ENCODE data around the gene CFAP61.
"Not testable (repeated sequence)": the region's sequence is repeated elsewhere in the genome, so short reads cannot be mapped to it uniquely, and the experiment has no call there.

The CFAP61 gene

DNA sequence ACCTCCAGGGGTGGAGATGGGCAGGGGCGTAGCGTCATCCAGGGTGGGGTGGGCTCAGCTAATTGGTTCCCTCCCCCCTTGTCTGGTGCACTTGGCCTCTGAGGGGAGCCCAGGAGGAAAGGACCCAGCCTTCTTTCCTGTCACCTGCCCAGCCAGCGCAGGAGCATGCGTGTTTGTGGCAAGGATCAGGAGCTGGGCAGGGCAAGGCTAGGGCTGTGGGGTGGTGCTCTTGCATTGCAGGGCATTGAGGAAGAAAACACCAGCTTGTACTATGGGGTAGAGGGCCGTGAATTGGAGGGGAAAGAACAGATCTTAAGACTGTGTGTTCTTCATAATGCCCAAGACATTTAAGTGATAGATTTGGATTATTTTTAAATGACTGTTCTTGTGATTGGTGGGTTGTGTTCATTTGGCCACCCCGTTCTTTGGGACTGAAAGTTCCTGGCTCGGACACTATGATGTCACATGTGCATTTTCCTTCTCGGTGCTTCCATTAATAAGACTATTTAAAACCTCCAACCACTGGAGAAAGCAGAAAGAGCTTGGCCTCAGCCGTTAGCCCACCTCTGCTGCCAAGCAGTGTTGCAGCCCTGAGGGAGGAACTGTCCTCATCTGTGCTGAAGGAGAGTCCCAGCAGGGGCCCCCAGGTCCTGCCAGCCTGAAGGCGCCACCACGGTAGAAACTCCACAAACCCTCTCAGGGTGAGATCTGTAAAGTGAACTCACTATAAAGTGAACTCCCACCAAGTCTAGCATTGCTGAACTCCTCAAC lies 179.4 kb downstream of the CFAP61 start:
- no peak for FAIRE-seq
- DNase-seq (ENCODE audit: low spot score) = no peak

DNA sequence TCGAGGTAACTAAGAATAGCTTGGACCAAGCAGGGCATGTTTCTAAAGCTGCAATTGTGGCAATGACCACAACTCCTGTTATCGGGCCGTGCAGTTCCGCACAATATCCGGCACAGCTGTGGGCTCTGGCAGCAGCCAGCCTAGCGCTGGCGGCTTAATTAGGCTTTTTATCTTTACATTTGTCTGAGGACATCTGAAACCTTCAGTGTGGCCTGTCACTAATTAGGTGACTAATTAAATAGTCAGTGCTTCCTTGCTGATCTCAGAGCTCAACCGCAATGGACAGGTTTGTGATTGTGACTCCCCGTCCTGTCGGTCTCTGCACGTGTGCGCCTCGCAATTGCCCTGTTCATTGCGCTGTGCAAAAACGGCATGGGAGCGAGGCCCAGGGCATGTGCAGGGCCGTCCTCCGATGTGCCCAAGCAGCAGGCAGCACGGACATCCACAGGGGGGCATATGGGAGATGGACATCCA lies 180.7 kb downstream of the CFAP61 start:
- no peak for DNase-seq (ENCODE audit: low spot score)
- no peak for FAIRE-seq

DNA sequence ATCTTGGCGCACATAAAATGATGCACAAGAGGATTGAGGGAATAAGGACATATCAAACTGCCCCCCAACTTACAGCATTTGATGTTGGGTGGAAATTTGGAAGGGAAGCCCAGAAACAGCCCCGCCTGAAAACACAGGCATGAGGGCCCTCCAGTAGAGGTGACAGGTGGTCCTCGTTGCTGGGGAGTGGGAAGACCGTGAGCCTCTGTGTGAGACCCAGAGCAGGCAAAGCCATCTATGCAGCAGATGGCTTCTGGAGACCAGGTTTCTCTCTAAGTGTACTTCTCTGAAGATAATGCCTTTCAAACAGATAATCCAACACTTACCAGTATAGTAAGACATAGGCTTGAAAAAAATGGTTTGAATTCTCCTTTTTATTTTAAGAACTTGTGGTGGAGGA lies 183.3 kb downstream of the CFAP61 start:
- no peak for DNase-seq (ENCODE audit: low spot score)
- FAIRE-seq = no peak

DNA sequence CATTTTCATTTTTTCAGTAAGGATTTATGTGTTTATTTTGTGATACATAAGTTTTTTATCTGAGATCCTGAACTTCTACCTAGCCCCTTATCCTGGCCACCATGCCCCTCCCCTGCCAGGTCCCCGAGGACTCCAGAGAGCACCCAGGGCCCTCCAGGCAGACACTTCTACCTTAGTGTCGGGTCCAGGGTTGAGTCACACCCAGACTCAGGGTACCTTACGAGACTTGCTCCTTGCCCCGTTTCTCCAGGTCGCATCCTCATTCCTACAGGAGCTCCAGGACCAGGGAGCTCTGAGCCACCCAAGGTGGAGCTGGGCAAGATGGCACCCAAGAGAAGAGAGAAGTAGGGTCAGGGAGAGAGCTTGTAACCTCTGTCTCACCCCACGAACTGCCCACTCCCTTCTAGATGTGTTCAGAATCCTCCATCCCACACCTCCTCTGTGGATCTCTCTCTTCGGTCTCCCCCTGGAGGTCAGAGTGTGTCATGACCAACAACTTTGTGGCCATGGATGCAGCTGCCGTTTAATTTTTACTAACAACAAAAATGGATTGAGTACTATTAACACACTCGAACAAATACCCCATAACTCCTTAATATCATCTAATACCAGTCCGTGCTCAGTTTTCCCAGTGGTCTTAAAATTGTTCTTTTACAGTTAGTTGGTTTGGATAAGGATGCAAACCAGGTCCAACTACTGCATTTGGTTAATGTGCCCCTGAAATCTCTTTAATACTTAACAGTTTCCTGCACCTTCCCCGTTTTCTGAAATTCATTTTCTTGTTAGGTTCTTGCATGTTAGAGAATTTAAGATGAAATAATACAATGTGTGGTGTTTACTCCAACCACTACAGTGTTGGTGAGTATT lies 185.0 kb downstream of the CFAP61 start:
- FAIRE-seq (no peak), DNase-seq (ENCODE audit: low spot score) (no peak)

DNA sequence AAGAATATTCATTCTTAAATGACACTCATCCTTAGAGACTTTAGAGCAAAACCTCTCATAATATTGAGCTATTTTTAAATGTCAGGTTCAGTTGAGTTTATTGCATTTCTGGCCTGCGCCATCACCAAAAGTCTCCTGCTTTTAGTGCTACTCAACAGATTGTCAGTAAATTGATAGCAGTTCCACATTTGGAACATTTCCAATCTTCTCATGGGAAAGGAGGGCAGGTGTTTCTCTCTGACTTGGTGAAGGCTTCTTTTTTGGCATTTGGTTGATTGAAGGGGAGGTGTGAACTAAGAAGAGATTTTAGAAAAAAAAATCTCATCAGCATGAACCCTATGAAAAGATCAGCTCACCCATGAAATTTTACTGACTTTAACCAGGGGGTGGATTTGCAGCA lies 189.6 kb downstream of the CFAP61 start:
- FAIRE-seq = no peak
- DNase-seq (ENCODE audit: low spot score) = no peak

DNA sequence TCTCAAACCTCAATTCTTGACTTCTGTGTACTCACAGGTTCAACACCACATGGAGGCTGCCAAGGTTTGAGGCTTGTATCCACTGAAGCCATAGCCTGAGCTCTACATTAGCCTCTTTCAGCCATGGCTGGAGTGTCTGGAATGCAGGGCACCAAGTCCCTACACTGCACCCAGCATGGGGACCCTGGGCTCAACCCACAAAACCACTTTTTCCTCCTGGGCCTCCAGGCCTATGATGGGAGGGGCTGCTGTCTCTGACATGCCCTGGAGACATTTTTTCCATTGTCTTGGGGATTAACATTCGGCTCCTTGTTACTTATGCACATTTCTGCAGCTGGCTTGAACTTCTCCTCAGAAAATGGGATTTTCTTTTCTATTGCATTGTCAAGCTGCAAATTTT lies 192.1 kb downstream of the CFAP61 start:
- not testable (repeated sequence) for FAIRE-seq

DNA sequence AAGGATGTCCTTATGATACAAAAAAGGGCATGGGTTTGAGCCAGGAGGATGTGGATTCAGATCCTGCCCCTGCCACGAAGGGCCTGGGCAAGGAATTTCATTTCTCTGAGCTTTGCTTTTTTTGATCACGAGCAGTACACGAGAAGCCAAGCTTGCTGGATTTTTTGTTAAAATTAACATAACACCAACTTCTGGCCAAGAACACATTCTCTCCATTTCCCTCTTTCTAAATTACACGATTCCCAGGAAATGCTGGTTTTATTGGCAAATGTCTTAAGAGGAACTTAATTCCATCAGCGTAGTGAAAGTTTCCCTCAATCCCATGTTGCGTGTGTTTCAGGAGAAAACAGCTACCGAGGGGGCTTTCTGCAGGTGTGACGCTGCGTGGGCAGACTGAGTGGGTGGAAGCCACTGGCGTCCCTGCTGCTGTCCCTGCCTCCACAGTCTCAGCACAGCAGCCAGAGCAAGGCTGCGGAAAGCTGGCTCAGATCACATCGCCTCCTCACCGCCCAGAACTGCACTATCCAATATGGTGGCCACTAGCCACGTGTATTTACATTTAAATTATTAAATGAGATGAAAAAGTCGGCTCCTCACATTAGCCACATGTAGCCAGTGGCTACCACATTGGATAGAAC lies 194.8 kb downstream of the CFAP61 start:
- no peak for FAIRE-seq
- no peak for DNase-seq (ENCODE audit: low spot score)

More for the DNA sequence above, 192.1 kb downstream of the CFAP61 start:
- not testable (repeated sequence) for DNase-seq (ENCODE audit: low spot score)

DNA sequence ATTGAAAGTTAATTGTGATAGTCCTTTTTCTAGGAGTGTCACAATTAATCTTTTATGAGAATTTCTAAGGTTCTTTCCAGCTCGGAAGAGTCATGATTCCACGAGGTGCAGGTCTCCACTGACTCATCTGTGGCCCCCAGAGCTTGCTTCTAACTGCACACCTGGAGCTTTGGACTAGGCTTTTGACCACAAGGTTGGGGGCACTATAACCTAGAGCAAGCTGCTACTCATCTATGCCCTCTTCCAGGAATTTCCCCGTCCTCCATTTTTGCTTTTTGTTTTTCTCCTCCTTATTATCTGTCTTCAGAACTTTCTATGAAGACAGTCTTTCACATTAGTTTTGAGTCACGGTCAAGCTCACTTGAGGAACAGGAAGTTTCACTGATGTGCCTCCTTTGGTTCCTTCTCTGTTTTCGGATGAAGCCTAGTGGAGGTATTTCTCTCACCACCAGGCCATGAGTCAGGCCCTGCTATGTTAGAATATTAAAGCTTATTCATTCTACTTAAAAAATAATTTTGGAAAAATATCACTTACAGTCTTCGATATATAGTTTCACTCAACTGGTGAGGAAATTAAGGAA lies 196.4 kb downstream of the CFAP61 start:
- DNase-seq (ENCODE audit: low spot score) (no peak), FAIRE-seq (no peak)

DNA sequence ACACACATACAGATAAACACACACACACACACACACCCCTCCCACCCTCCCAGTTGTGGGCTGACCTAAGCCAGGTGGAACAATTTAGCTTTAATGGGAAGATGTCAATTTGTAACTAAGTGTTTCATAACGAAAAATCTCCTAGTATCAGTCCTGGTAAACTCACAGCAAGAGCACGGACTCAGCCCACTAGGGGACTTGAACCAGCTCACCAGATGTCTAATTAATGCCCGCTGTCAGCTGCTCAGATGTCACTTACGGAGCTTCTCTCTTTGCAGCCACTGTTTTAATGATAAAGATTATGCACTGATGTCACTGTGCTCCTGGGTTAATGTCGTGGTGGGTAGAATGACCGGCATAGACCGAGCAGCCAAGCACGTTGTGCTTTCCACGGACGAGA lies 199.0 kb downstream of the CFAP61 start:
- no peak for DNase-seq (ENCODE audit: low spot score)
- no peak for FAIRE-seq

DNA sequence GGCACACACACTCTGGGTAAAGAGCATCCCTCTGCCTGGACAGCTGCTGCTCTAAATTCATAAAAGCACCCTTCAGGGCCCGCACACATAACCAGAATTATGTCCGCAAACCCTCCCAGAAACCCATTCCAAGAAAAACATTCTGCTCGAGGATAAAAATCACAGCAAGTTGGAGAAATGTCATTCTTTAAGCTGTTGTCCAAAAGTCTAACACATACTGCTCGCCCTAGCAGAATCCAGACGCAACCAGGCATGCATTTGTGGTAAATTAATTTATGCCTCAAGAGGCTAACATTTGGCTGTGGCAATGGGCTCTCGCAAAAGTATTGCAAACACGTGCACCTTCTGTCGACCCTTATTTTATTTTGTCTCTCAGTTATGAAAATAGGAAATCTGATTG lies 199.5 kb downstream of the CFAP61 start:
- FAIRE-seq (no peak), DNase-seq (ENCODE audit: low spot score) (no peak)

DNA sequence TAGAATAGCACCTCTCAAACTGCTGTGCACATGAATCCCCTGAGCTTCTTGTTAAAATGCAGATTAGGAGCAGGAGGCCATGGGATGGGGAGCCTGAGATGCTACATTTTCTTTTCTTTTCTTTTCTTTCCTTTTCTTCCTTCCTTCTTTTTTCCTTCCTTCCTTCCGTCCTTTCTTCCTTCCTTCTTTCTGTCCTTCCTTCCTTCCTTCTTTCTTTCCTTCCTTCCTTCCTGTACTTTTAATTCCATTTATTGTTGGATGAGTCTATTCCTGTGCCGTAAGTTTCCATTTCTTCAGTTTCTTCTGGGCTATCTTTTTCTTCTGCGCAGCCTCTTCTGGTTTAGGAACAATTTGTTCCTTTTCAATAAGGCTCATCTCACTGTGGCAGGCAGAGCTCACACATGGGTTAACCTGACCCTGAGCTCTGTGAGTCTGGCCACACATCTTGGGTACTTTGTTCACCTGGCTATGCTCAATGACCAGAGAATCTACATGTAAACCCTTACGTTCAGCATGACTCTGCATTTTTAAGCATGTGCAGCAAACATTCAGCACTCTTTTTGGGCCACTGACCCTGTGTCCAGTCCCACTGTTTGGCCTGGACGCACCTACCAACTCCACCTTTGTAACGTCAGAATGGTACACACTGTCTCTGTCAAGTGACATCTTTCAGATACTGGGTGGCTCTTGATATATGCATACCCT lies 200.9 kb downstream of the CFAP61 start:
- no peak for DNase-seq (ENCODE audit: low spot score)
- FAIRE-seq = no peak

DNA sequence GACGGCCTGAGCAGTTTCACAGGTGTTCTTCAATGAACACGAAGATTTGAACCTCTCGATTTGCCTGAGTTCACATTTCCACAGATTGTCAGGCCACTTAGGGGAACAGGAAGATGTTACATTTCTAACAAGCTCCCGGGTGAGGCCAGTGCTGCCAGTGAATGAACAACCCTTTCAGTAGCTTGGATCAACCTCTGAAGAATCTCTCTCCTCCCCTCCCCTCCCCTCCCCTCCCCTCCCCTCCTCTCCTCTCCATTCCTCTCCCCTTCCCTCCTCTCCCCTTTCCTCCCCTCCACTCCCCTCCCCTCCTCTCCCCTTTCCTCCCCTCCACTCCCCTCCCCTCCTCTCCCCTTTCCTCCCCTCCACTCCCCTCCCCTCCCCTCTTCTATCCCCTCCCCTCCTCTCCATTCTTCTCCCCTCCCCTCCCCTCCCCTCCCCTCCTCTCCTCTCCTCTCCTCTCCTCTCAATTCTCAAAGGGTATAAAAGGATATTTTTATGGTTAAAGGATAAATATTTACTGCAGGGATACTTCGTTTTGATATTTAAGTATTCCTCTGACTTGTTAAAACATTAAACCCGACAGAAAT lies 201.5 kb downstream of the CFAP61 start:
- no peak for DNase-seq (ENCODE audit: low spot score)
- FAIRE-seq = no peak

DNA sequence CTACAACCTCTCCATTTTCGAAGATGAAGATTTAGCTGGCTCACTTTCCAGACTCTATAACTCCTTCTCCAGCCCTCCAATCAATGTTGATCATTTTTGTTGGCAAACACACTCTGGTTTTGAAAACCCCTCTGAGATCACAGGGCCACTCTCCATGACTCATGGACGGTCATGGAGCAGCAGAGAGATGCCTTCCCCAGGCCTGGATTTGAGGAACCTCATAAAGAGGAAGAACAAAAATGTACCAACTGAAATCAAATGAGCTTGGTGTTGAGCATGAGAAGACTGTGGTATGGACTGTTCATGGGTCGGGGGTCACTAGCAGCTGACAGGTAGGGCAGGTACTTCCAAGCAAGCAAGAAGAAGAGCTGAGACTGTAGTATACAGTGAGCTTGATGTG lies 202.8 kb downstream of the CFAP61 start:
- no peak for FAIRE-seq
- DNase-seq (ENCODE audit: low spot score) = no peak

DNA sequence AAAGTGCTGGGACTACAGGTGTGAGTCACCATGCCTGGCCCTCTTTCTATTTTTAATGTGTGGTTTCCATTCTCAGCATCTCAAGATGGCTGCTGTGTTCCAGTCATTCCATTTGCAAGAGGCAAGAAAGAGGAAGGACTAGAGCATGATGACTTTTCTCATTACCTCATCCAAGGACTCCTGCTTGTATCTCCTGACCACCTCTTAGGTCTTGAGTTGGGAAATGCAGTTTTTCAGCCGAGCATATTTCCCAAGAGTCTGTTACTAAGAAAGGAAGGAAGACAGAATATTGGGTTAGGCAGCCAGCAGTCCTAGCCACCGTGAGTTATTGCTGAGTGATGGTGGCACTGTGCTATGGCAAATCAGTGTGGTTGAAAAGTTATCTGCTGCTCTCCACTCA lies 207.2 kb downstream of the CFAP61 start:
- FAIRE-seq (no peak), DNase-seq (ENCODE audit: low spot score) (no peak)

DNA sequence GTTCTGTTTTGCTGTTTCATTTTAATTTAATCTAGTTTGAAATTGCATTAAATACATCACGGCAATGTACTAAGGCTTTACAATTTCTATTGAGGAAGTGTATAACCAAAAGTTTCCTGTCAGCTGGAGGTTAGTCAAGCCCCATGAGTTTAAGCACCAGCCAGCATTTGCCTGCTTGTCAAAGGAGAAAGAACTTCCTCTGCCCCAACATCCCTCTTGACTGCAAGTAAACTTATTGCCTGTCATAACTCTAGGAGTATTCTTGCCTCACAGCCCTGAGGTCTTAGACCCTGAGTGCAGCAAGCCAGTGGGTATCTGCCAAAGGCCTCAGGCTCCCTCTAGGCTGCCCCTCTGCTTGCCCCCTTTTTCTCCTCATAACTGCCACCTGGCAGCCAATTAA lies 208.8 kb downstream of the CFAP61 start:
- no peak for FAIRE-seq
- DNase-seq (ENCODE audit: low spot score) = no peak

DNA sequence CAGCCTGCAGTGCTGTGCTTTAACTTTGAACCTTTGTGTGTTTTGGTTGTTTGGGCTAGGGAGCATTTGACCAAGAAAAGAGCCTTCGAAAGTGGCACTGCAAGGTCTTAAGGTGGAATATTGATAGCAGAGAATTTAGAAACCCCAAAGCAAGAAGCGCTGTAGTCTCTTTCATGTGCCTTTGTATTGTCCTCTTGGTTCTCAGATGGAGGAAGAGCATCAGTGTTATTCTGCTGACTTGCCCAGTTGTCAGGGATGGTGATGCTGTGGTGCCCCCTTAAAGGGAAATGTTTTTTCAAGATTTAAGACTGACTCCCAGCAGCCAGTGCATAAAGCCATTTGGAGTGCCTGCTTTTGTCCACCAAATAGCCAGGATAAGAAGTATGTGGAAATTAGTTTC lies 212.9 kb downstream of the CFAP61 start:
- FAIRE-seq (no peak), DNase-seq (ENCODE audit: low spot score) (no peak)

DNA sequence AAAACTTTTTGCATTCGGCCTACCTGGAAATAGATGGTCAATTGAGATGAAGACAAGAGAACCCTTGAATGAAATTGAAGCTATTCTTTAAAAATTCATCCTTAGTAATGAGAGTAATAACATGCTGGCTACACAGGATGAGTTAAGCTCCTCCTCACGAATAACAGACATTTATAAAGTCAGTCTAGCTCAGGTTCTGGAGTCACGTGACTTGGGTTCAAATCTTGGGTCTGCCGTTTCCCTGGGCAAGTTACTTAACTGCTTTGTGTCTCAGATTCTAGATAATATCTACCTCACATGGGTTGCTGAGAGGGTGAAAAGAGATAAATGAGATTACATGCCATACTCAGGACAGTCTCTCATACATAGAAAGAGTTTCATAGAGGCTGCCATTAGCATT lies 214.2 kb downstream of the CFAP61 start:
- DNase-seq (ENCODE audit: low spot score) (no peak), FAIRE-seq (no peak)

DNA sequence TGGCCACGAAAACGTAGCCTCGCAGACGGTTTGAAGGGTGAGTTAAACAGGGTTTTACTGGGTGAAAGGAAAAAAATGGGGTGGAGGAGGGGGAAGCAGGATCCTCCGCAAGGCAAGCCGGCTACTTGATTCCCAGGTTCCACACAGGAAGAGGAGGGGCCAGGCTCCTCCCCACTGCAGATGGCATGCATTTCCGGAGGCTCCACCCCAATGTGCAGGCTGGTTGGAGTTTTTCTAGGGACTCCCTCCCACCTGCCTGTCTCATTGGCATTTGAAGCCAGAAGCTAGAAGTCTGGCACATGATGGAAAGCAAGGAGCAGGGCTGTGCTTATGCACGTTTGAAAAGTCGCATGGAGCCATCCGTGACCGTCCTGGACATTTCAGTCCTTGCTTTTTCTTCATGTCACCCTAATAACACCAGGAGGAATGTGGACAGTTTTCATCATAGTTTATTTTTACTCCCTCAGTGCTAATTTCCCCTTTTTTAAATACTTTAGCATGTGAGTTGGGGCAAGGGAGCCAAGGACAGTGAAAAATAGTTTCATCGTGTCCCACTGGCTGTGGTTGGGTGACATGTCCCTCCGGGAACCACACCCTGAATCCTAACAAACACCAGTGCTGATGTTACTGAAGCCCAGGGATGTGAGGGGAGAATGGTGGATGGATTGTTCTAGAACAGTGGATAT lies 215.5 kb downstream of the CFAP61 start:
- DNase-seq (ENCODE audit: low spot score) (no peak), FAIRE-seq (no peak)

DNA sequence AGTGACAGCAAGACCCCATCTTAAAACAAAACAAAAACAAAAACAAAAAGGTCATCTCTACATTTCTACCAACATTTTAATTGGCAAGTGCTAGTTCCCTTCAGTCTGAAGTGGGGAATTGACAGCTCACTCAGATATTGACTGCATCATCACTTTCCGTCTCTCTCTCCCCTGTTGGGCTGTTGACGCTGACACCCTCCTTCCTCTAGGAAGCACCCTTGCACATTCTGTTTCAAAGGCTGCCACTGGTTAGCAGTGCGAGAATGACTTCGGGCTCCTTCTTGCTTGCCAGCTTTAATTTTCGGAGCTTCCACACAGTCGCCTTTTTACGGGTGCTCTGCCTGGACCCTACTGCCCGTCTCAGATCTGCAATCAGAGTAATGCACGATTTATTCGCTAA lies 218.9 kb downstream of the CFAP61 start:
- DNase-seq (ENCODE audit: low spot score) = no peak

DNA sequence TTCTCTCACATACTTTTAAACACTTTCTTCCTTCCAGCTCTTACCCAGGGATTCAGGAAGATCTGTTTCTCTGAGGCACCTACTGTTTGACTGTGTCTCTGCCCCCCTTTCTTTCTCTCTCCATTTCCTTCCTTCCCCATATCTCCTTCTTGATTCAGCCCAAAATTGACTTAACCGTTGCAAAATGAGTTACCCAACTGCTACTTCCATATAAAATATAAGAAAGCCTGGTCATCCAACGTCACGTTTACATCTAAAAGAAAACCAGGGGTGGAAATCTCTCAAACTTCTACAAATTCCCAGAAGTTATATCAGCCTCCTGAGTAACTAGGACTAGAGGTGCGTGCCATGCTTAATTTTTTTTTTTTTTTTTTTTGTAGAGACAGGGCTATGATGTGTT lies 220.4 kb downstream of the CFAP61 start:
- DNase-seq (ENCODE audit: low spot score) = no peak
- no peak for FAIRE-seq

More for the DNA sequence above, 218.9 kb downstream of the CFAP61 start:
- FAIRE-seq = no peak
